ENCODE measurements around the gene FFAR3.

- TF ChIP-seq, protein P1, sequence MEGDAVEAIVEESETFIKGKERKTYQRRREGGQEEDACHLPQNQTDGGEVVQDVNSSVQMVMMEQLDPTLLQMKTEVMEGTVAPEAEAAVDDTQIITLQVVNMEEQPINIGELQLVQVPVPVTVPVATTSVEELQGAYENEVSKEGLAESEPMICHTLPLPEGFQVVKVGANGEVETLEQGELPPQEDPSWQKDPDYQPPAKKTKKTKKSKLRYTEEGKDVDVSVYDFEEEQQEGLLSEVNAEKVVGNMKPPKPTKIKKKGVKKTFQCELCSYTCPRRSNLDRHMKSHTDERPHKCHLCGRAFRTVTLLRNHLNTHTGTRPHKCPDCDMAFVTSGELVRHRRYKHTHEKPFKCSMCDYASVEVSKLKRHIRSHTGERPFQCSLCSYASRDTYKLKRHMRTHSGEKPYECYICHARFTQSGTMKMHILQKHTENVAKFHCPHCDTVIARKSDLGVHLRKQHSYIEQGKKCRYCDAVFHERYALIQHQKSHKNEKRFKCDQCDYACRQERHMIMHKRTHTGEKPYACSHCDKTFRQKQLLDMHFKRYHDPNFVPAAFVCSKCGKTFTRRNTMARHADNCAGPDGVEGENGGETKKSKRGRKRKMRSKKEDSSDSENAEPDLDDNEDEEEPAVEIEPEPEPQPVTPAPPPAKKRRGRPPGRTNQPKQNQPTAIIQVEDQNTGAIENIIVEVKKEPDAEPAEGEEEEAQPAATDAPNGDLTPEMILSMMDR (IDR thresholded peaks at IDR 0.05) = no peak
- TF ChIP-seq POLR2AphosphoS5 (IDR thresholded peaks at IDR 0.05) (no peak), POLR2A (IDR thresholded peaks at IDR 0.05) (no peak), EP300 (IDR thresholded peaks at IDR 0.05) (no peak)
Observed at GRCh38 chr19:35322014-35322413, 36.2 kb upstream of the FFAR3 start.

Data from sigmoid colon (tissue), 4 donors.